Hepatocyte (in vitro differentiated cells): ENCODE results near the gene MESD. TPM values are rescaled to one million over a fixed set of nuclear protein-coding genes. Genes with fewer than 3 reads are reported as not detected.
A peak's percentile ranks its signal among the peaks of the same experiment; 100 is the strongest.

ENCODE experiments used
- DNase-seq: peaks from one replicate; pipeline ENCODE4 v3.0.0-alpha.2; 2016; ENCODE audit warnings: low spot score
- H2AFZ ChIP-seq: fragments of 200-600 bp; sonication (generic); 2 replicates; pipeline ENCODE4 v1.6.0; 2016; ENCODE audit warnings: antibody characterized with exemption, mild to moderate bottlenecking
- H3K27ac ChIP-seq: fragments of 200-600 bp; sonication (generic); 2 replicates; pipeline ENCODE4 v1.5.1; 2016; ENCODE audit warnings: mild to moderate bottlenecking
- H3K27me3 ChIP-seq: fragments of 200-600 bp; sonication (generic); 2 replicates; pipeline ENCODE4 v1.6.1; 2016
- H3K36me3 ChIP-seq: fragments of 200-600 bp; sonication (generic); replicated peaks from 2 replicates; pipeline ENCODE4 v1.5.1; 2016; ENCODE audit warnings: low read depth; ENCODE audit not compliant: insufficient read depth
- H3K4me1 ChIP-seq: fragments of 200-600 bp; sonication (generic); 2 replicates; pipeline ENCODE4 v1.5.1; 2016; ENCODE audit warnings: mild to moderate bottlenecking, moderate library complexity; ENCODE audit not compliant: insufficient read depth
- H3K4me2 ChIP-seq: fragments of 200-600 bp; sonication (generic); 2 replicates; pipeline ENCODE4 v1.6.0; 2016
- H3K4me3 ChIP-seq: fragments of 200-600 bp; sonication (generic); 2 replicates; pipeline ENCODE4 v1.5.1; 2016; ENCODE audit warnings: mild to moderate bottlenecking
- H3K79me2 ChIP-seq: fragments of 200-600 bp; sonication (generic); 2 replicates; pipeline ENCODE4 v1.6.0; 2017; ENCODE audit warnings: mild to moderate bottlenecking
- H3K9me2 ChIP-seq: fragments of 200-600 bp; sonication (generic); replicated peaks from 2 replicates; pipeline ENCODE4 v1.6.0; 2017; ENCODE audit warnings: mild to moderate bottlenecking; ENCODE audit not compliant: insufficient read depth
- H3K9me3 ChIP-seq: fragments of 200-600 bp; sonication (generic); 2 replicates; pipeline ENCODE4 v1.5.1; 2016; ENCODE audit warnings: low read depth, mild to moderate bottlenecking
- H4K20me1 ChIP-seq: fragments of 200-600 bp; sonication (generic); 2 replicates; pipeline ENCODE4 v1.6.0; 2016; ENCODE audit warnings: mild to moderate bottlenecking; ENCODE audit not compliant: insufficient read depth, poor library complexity, severe bottlenecking
- CTCF ChIP-seq: fragments of 200-600 bp; sonication (generic); IDR thresholded peaks from 2 replicates; pipeline ENCODE4 v1.5.1; 2016; ENCODE audit warnings: antibody characterized with exemption, mild to moderate bottlenecking; ENCODE audit not compliant: poor library complexity
- EZH2 ChIP-seq: fragments of 200-600 bp; sonication (generic); IDR thresholded peaks from 2 replicates; pipeline ENCODE4 v1.6.1; 2016; ENCODE audit warnings: antibody characterized with exemption, mild to moderate bottlenecking, borderline replicate concordance
- EZH2phosphoT487 ChIP-seq: fragments of 200-600 bp; sonication (generic); IDR thresholded peaks from one replicate; pipeline ENCODE4 v1.6.1; 2018; ENCODE audit warnings: antibody characterized with exemption, mild to moderate bottlenecking, low read depth, moderate library complexity; ENCODE audit not compliant: unreplicated experiment, severe bottlenecking
- WGBS: methylation state at CpG from one replicate; pipeline ENCODE4 v1.1.6; 2016; ENCODE audit warnings: low lambda C conversion rate; ENCODE audit errors: missing lambda C conversion rate; 5-methylcytosine and 5-hydroxymethylcytosine counted together
- polyA plus RNA-seq: library from polyadenylated mRNA; unstranded; fragments of >200 nt; fragmentation: Nextera tagmentation; extraction: Ambion mirVana; gene quantifications from 2 replicates; pipeline ENCODE4 v1.2.1, GENCODE V29; 2016
- total RNA-seq: library from RNA; depleted of rRNA; stranded (reverse); fragments of >200 nt; gene quantifications from 2 replicates; pipeline ENCODE4 v1.2.3, GENCODE V29; 2014

Gene MESD
- total and polyA plus RNA-seq, 2 experiments from 2014 or later: 27.1 to 52.2 TPM

- H3K9me2 ChIP-seq: no peaks in the 10 kb centered on the region
- H3K36me3 ChIP-seq: no peaks in the 10 kb centered on the region
- DNase-seq: no peak
- 80% methylated on average over 13 of the region's 13 CpGs for WGBS
- H3K79me2 ChIP-seq: peaks cover 27% of the 10 kb centered on the region
- H4K20me1 ChIP-seq: peaks cover 14% of the 10 kb centered on the region
- H3K27ac ChIP-seq: peak overlapping the region; percentile 99
- no peaks in the 10 kb centered on the region for H3K4me1 ChIP-seq
- TF ChIP-seq EZH2 (no peak), EZH2phosphoT487 (no peak), CTCF (no peak)
- peak overlapping the region; percentile 97 for H2AFZ ChIP-seq
- H3K4me3 ChIP-seq: peak overlapping the region; percentile 85
- H3K4me2 ChIP-seq: peak overlapping the region; percentile 92
- H3K27me3 ChIP-seq: no peaks in the 10 kb centered on the region
- no peaks in the 10 kb centered on the region for H3K9me3 ChIP-seq
Measured at GRCh38 chr15:80999623-81000036, 10.0 kb upstream of the MESD start.

- Histone ChIP-seq H3K4me1 (no peaks in the 10 kb centered on the region), H3K36me3 (no peaks in the 10 kb centered on the region), H3K4me2 (no peak overlapping the region), H3K9me3 (no peaks in the 10 kb centered on the region), H3K4me3 (no peak overlapping the region), H2AFZ (no peak overlapping the region), H3K27me3 (no peaks in the 10 kb centered on the region), H3K9me2 (no peaks in the 10 kb centered on the region), H3K79me2 (peaks cover 13% of the 10 kb centered on the region), H3K27ac (no peak overlapping the region), H4K20me1 (peaks cover 10% of the 10 kb centered on the region)
- DNase-seq: no peak
- TF ChIP-seq EZH2phosphoT487 (no peak), CTCF (no peak), EZH2 (no peak)
- WGBS: 71% methylated on average over 1 of the region's 1 CpG
Measured at GRCh38 chr15:80998251-80998650, 8.6 kb upstream of the MESD start.

GRCh38 chr15:80997692-80998091 lies 8.1 kb upstream of the MESD start:
- Histone ChIP-seq H4K20me1 (peaks cover 5% of the 10 kb centered on the region), H3K4me3 (no peak overlapping the region), H3K36me3 (no peaks in the 10 kb centered on the region), H3K27me3 (no peaks in the 10 kb centered on the region), H3K79me2 (peaks cover 8% of the 10 kb centered on the region), H3K9me3 (no peaks in the 10 kb centered on the region), H2AFZ (no peak overlapping the region), H3K27ac (no peak overlapping the region), H3K9me2 (no peaks in the 10 kb centered on the region), H3K4me2 (no peak overlapping the region), H3K4me1 (no peaks in the 10 kb centered on the region)
- no peak for DNase-seq
- WGBS: 100% methylated on average over 1 of the region's 1 CpG
- TF ChIP-seq EZH2 (no peak), CTCF (no peak), EZH2phosphoT487 (no peak)

GRCh38 chr15:80996247-80996646 lies 6.6 kb upstream of the MESD start:
- WGBS: 90% methylated on average over 1 of the region's 1 CpG
- TF ChIP-seq EZH2 (no peak), CTCF (peak; percentile 39)
- no peak for DNase-seq
- no peaks in the 10 kb centered on the region for H3K79me2 ChIP-seq
- H3K4me2 ChIP-seq: no peak overlapping the region
- no peaks in the 10 kb centered on the region for H4K20me1 ChIP-seq
- no peak overlapping the region for H3K27ac ChIP-seq
- no peaks in the 10 kb centered on the region for H3K9me3 ChIP-seq
- H3K9me2 ChIP-seq: no peaks in the 10 kb centered on the region
- no peaks in the 10 kb centered on the region for H3K27me3 ChIP-seq
- H3K36me3 ChIP-seq: no peaks in the 10 kb centered on the region
- H3K4me1 ChIP-seq: no peaks in the 10 kb centered on the region
- no peak overlapping the region for H2AFZ ChIP-seq
- H3K4me3 ChIP-seq: no peak overlapping the region
